Fibroblast of villous mesenchyme (primary cell): Measurements from ENCODE around the gene HECW1. TPM values are rescaled to one million over a fixed set of nuclear protein-coding genes. Genes with fewer than 3 reads are reported as not detected.

Source experiments
- DNase-seq: peaks from one replicate; pipeline ENCODE4 v3.0.0-alpha.2; 2010; ENCODE audit warnings: low read depth
- H3K4me3 ChIP-seq: 2 replicates; pipeline ENCODE4 v1.5.1; 2011; ENCODE audit warnings: low read depth, mild to moderate bottlenecking, low read length
- small RNA-seq: library from RNA; depleted of rRNA; stranded (forward); fragments of <200 nt; gene quantifications from one replicate; pipeline ENCODE3, GENCODE V24; 2012
- total RNA-seq: library from RNA; depleted of rRNA; stranded (reverse); fragments of >200 nt; gene quantifications from 2 replicates; pipeline ENCODE4 v1.2.3, GENCODE V29; 2012
- TF ChIP-seq, protein P1 (sequence below): IDR thresholded peaks from 2 replicates; pipeline ENCODE4 v1.5.1; 2012; ENCODE audit warnings: low read depth, mild to moderate bottlenecking, low read length; ENCODE audit not compliant: insufficient read depth

HECW1 gene
- total RNA-seq, 1 donor: 1.7 TPM

DNA sequence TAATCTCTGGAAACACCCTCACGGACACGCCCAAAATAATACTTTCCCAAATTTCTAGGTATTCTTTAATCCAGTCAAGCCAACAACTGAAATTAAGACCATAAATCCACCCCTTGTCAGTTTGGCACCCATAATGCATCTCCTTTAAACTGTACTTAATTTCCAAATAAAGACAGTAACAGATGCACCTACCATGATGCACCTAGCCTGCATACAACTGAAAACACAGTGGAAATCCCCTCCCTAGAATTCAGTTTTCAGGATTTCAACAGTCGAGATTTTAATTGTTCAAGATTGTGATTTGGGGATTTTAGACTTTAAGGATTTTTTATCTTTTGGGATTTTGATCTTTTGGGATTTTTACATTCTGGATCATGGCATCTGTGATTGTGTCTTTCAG, 487.6 kb downstream of the HECW1 start:
- no peak overlapping the region for H3K4me3 ChIP-seq
- TF ChIP-seq, protein P1, sequence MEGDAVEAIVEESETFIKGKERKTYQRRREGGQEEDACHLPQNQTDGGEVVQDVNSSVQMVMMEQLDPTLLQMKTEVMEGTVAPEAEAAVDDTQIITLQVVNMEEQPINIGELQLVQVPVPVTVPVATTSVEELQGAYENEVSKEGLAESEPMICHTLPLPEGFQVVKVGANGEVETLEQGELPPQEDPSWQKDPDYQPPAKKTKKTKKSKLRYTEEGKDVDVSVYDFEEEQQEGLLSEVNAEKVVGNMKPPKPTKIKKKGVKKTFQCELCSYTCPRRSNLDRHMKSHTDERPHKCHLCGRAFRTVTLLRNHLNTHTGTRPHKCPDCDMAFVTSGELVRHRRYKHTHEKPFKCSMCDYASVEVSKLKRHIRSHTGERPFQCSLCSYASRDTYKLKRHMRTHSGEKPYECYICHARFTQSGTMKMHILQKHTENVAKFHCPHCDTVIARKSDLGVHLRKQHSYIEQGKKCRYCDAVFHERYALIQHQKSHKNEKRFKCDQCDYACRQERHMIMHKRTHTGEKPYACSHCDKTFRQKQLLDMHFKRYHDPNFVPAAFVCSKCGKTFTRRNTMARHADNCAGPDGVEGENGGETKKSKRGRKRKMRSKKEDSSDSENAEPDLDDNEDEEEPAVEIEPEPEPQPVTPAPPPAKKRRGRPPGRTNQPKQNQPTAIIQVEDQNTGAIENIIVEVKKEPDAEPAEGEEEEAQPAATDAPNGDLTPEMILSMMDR: no peak
- no peak for DNase-seq

DNA sequence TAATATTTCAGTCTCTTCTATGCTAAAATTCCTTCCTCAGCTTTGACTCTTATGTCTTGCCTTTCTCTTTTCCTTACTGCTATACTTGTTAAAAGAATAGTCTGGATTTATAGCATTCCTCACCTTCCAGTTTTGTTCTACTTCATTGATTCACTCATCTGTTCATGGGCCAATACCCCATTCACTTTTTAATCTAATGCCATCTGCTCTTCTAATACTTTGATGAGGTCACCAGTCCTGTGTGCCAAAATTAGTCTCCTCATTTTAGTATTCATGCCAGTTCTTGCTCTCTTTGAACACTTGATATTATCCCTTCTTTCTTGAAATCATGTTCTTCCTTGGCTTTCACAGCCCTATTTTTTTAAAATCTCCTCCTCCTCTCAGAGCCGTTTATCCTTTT, 489.8 kb downstream of the HECW1 start:
- TF ChIP-seq, protein P1: no peak
- no peak overlapping the region for H3K4me3 ChIP-seq
- DNase-seq: no peak

DNA sequence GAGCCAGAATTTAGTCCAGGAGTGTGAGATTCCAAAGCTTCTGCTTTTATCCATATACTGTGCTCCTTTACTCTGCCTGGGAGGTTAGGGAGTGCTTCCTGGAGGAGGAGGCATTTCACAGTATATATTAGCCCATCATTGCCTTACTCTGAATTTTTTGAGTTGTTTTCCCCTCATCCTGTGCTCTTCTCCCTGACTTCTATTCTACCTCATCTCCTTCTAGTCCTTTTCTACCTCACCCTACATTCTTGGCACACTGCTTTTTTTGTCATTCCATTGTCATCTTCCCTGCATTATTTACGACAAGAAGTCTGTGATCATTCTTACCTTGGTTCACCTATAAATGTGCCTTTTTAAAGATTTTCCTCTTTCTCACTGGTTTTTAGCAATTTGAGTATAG, 491.8 kb downstream of the HECW1 start:
- TF ChIP-seq, protein P1: no peak
- H3K4me3 ChIP-seq: no peak overlapping the region

DNA sequence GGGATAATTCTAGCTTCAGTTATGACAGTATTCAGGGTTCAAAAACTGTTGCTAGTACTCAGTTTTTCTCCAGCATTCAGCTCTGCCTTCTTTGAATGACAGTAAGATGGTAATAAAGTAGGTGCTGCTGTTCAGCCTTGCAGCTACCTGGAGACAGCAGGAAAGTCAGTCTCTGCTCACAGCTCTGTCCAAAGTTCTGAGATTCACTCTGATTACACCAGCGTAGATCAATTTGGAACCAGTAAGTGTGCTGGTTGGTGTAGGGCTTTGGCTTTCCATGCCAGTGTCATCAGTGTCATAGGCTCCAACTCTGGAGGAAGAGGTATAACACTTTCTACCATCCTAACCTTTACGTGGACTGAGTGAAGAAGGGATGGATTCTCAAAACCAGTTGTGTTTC, 496.6 kb downstream of the HECW1 start:
- no peak for DNase-seq
- TF ChIP-seq, protein P1: no peak
- H3K4me3 ChIP-seq: no peak overlapping the region

More for the DNA sequence above, 491.8 kb downstream of the HECW1 start:
- DNase-seq: no peak

DNA sequence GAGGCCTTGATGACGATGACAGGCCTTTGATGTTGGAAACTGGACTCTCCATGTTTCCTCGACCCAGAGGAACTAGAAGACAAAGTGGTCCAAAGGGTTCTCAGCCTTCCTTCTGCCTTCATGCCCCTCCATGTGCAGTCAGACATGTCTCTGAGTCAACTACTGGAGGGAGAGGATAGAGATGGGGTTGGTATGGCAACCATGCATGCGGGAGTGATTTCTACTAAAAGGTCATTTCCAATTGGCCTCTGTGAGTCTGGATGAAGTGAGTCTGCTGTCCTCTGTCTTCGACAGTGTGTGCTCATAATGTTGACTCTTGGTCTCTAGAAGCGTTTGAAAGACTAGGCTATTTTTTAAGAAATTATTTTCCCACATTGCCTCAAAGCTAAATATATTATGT, 499.7 kb downstream of the HECW1 start:
- no peak for DNase-seq
- H3K4me3 ChIP-seq: no peak overlapping the region

DNA sequence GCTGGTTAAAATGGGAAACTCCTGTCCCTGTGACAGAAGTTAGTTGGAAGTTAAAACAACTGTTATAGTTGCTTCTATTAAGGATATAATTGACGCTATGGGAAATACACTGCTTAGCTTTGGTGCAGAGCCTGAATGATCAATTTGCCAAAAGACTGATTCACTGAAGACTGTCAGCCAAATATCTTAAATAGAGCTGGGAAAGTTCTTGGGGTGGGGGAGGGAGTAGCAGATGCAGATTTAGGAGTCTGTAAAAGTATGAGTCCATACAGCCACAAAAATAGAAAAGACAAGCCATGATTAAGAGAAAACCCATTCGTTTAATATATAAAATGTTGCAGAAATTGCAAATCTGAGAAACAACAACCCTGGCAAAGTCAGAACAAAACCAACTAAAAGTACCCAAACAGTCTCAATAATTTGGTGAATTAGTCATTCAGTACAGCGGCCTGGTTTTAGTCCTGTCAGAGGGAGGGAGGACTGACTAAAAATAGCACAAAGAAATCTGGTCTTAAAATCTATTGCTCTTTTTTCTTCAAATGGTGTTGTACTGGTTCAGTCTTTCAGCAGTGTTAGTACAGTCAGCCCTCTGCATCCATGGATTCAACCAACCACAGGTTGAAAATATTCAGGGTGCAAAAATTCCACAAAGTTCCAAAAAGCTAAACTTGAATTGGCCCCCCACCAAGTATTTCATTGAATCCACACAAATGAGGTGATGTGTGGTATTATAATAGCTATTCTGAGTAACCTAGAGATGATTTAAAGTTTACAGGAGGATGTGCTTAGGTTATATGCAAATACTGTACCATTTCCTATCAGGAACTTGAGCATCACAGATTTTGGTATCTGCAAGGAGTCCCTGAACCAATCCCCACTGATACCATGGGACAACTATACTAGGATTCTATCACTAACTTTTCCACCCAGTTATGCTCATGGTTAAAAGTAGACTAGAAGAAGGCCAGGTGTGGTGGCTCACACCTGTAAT, 500.4 kb downstream of the HECW1 start:
- no peak overlapping the region for H3K4me3 ChIP-seq
- DNase-seq: peak; percentile 48
- TF ChIP-seq, protein P1: no peak

More for the DNA sequence above, 499.7 kb downstream of the HECW1 start:
- TF ChIP-seq, protein P1: no peak

Small RNAs within 50 kb of the gene (small RNA-seq; reads per million reads assigned to genes)
- gene MIR3943 (not detected), gene RF00019 (not detected), gene RNU6-575P (not detected), gene RNU7-35P (not detected)

Other genes starting within 250 kb of the HECW1 start
- gene C7orf25, start 200.6 kb upstream of the HECW1 start, total RNA-seq: 4.5 and 5.2 TPM in 2 replicates
- 55.1 and 67.8 TPM in 2 replicates for gene PSMA2, start 180.5 kb upstream of the HECW1 start, total RNA-seq
- gene MRPL32, start 180.3 kb upstream of the HECW1 start, total RNA-seq: 40.3 and 46.6 TPM in 2 replicates